GM11168 (cell line): Measurements from ENCODE around the gene RPS6KC1.
"Not testable (repeated sequence)": the region's sequence is repeated elsewhere in the genome, so short reads cannot be mapped to it uniquely, and the experiment has no call there.

Experiments
- in situ Hi-C: fragments of 300-500 bp; cut with MboI; formaldehyde crosslinking; loops from one replicate; pipeline ENCODE4 v1.12.0; 2022; ENCODE audit warnings: low sequenced_read_pairs; ENCODE audit not compliant: unreplicated experiment

The RPS6KC1 gene, protein sequence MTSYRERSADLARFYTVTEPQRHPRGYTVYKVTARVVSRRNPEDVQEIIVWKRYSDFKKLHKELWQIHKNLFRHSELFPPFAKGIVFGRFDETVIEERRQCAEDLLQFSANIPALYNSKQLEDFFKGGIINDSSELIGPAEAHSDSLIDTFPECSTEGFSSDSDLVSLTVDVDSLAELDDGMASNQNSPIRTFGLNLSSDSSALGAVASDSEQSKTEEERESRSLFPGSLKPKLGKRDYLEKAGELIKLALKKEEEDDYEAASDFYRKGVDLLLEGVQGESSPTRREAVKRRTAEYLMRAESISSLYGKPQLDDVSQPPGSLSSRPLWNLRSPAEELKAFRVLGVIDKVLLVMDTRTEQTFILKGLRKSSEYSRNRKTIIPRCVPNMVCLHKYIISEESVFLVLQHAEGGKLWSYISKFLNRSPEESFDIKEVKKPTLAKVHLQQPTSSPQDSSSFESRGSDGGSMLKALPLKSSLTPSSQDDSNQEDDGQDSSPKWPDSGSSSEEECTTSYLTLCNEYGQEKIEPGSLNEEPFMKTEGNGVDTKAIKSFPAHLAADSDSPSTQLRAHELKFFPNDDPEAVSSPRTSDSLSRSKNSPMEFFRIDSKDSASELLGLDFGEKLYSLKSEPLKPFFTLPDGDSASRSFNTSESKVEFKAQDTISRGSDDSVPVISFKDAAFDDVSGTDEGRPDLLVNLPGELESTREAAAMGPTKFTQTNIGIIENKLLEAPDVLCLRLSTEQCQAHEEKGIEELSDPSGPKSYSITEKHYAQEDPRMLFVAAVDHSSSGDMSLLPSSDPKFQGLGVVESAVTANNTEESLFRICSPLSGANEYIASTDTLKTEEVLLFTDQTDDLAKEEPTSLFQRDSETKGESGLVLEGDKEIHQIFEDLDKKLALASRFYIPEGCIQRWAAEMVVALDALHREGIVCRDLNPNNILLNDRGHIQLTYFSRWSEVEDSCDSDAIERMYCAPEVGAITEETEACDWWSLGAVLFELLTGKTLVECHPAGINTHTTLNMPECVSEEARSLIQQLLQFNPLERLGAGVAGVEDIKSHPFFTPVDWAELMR

GRCh38 chr1:213051127-213051880, at the start of gene RPS6KC1:
Gene RPS6KC1 (plus strand): TSS chr1:213051241. CDS start chr1:213051405, 164 bp downstream.
- in situ Hi-C loops = no loop called here

DNA sequence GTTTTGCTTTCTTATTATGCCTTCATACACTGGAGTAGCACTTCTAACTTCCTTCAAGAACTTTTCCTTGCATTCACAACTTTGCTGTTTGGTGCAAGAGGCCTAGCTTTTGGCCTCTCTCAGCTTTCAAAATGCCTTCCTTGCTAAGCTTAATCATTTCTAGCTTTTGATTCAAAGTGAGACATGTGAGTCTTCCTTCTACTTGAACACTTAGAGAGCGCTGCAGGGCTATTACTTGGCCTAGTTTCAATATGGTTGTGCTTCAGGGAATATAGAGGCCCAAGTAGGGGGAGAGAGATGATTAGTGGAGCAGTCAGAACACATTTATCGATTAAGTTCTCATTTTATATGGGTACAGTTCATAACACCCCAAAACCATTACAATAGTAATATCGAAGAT, 47.8 kb upstream of the RPS6KC1 start:
- in situ Hi-C loops = no loop called here

DNA sequence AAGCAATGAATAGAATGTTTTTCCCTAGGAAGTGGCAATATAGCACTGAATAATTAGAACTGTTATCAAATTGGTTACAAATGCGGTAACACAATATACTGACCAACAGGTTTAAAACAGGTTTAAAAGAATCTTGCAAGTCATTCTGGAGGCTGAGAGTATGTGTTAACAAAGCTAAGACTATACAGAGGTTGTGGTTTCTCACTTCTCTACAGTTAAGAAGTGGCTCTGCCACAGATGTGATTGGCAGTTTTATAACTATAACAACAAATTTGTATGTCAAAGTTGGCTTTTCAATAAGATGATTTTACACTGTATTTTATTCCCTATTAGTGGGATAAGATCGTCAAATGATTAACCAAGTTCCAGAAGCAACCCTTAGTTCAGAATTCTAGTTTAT, 42.5 kb upstream of the RPS6KC1 start:
- in situ Hi-C loops = no loop called here

DNA sequence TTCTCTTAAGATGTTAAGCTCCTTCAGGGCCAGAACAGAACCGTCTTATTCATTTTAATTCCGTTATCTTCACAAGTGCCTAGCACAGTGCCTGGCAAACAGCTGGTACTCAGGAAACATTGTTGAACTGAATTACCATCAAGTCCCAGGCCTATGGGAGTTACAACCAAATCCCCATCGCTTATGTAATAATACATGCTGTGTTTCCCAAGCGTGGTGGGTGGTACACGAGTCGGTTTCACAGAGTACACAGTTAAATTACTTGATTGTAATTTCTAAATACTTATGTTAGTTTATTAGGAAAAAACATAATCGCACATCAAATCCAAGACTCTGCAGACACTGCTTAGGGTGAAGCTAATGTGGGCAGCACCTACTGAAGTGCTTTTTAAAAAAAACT, 36.4 kb upstream of the RPS6KC1 start:
- in situ Hi-C loops = no loop called here

DNA sequence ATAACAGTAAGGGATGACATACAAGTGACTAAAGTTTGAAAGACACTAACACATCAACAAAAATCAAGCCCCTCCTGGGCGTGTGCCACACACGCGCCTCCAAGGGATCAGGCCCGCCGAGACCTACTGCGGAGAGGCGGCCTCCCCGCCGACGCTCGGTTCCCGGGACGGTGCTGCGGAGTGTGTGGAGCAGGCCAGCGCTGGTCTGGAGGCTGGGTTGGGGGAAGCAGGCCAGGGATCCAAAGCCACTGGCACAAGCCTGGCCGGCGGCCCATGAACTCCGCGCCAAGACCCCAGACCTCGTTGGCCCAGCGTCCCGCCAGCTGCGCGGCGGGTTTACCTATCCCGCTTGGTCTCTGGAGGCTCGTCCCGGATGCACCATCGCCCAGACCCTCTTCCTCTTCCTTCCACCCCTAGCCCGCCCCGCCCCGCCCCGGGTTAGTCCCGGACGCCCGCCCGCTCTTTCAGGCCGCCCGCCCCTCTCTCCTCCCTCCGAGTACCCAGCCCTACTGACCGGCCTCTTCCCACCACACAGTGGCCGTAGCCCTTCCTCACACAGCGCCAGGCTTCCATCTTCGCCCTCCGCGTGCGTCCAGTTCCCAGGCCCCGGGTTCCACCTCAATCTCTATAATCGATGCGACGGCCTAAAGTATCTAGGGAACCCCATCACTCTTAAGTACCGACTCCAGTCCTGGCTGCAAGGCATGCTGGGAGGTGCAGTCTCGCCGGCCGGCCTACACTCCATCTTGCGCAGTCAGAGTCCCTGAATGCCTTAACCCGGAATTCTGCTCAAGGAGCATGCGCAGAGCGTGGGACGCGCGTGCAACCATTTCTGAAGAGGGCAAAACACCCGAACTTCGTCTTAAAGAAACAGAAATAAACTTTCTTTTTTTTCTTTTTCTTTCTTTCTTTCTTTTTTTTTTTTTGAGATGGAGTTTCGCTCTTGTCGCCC, 35.7 kb upstream of the RPS6KC1 start, which contains the start of gene ANGEL2:
TSS of gene ANGEL2 (minus strand) at position 769 of the 952 bp plus-strand sequence. CDS start at position 573, 196 bp downstream.
- in situ Hi-C loops = no loop called here

GRCh38 chr1:213017447-213018273, 33.4 kb upstream of the RPS6KC1 start:
- in situ Hi-C loops = no loop called here

- in situ Hi-C loops = no loop called here
These were observed 31.6 kb upstream of the RPS6KC1 start for GRCh38 chr1:213019450-213019849.

GRCh38 chr1:213020016-213020415, 31.0 kb upstream of the RPS6KC1 start:
- in situ Hi-C loops = no loop called here

GRCh38 chr1:213027024-213027423, 24.0 kb upstream of the RPS6KC1 start:
- in situ Hi-C loops = not testable (repeated sequence)

- in situ Hi-C loops = no loop called here
These were observed 18.4 kb upstream of the RPS6KC1 start for GRCh38 chr1:213032651-213033050.

DNA sequence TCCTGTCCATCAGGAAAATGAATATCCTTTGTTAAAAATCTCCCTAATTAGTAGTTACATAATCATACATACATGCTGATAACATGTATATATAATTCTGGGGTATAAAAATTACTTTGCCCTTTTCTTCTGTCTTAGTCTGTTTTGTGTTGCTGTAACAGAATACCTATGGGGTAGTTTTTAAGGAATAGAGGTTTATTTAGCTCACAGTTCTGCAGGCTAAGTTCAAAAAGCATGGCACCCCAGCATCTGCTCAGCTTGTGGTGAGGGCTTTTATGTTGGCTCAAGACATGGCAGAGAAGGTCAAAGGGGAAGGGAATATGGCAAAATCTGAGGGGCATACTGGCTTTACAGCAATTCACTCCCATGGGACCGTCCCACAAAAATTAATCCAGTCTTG, 16.3 kb upstream of the RPS6KC1 start:
- in situ Hi-C loops = no loop called here

DNA sequence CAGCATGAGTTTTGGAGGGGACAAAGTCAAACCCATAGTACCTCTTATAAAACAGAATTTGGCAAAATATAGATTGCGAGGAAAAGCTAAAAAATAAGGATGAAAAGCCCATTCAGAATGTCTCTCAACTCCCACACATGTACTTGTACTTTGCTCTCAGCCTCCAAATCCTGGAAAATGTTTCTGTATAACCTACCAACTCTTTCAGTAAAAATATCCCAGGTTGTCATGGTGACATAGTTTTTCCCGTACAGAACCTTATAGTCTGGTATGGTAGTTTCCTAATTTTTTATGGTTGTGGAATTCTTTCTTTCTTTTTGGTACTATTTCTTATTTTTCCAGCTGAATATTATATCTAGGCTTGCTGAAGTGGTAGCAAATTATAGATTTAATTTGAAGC, 15.5 kb upstream of the RPS6KC1 start:
- in situ Hi-C loops = no loop called here

GRCh38 chr1:213041443-213041842, 9.6 kb upstream of the RPS6KC1 start:
- in situ Hi-C loops = no loop called here

- in situ Hi-C loops = not testable (repeated sequence)
These were observed 5.5 kb upstream of the RPS6KC1 start for GRCh38 chr1:213045321-213046226.

DNA sequence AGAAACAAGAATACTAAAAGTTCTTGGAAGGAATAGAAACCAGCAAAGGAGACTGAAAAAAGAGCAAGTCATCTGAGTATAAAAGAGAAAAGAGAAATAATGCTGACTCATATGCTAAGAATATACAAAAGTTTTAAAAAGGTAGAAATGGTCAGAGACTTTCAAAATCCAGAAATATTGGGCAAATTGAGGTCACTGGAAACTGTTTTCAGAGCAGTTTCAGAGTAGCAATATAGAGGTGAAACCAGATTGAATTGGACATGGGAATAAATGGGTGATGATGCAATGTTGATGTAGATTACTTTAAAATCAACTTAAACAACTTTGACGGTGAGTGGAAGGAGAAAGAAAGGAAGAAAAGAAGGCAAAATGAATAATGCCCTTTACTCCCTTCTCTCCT, 1.8 kb upstream of the RPS6KC1 start:
- in situ Hi-C loops = no loop called here

- in situ Hi-C loops = no loop called here
These were observed 305 bp upstream of the RPS6KC1 start for GRCh38 chr1:213050745-213051126.

- in situ Hi-C loops = no loop called here
These were observed 801 bp downstream of the RPS6KC1 start for GRCh38 chr1:213051881-213052202.
